Ascending aorta (tissue), 2 donors: ENCODE data around the gene ITSN1. TPM values are rescaled to one million over a fixed set of nuclear protein-coding genes. Genes with fewer than 3 reads are reported as not detected.
"Not testable (repeated sequence)": the region's sequence is repeated elsewhere in the genome, so short reads cannot be mapped to it uniquely, and the experiment has no call there.

ENCODE experiments used
- DNase-seq, 2 donors: peaks; one replicate each; pipeline ENCODE4 v3.0.0-alpha.2; 2019; ENCODE audit warnings: low spot score in 2 of 2
- H3K27ac ChIP-seq, 2 donors: fragments of 200-600 bp; sonication (generic); one replicate each; pipeline ENCODE4 v1.5.1; 2016 to 2017; ENCODE audit warnings: mild to moderate bottlenecking in 1 of 2
- H3K27me3 ChIP-seq: fragments of 200-600 bp; sonication (generic); one replicate; pipeline ENCODE4 v1.5.1; 2017
- H3K36me3 ChIP-seq, 2 donors: fragments of 200-600 bp; sonication (generic); one replicate each; pipeline ENCODE4 v1.5.1; 2016
- H3K4me1 ChIP-seq, 2 donors: fragments of 200-600 bp; sonication (generic); one replicate each; pipeline ENCODE4 v1.5.1; 2016 to 2017; ENCODE audit warnings: mild to moderate bottlenecking in 1 of 2
- H3K4me3 ChIP-seq, 2 donors: fragments of 200-600 bp; sonication (generic); one replicate each; pipeline ENCODE4 v1.5.1; 2016 to 2017; ENCODE audit warnings: mild to moderate bottlenecking in 1 of 2
- H3K9me3 ChIP-seq, 2 donors: fragments of 200-600 bp; sonication (generic); one replicate each; pipeline ENCODE4 v1.5.1; 2016
- CTCF ChIP-seq, 3 experiments: fragments of 200-600 bp in 2 of 3; fragments of 450-650 bp in 1 of 3; sonication (generic) in 2 of 3; IDR thresholded peaks; one replicate each; pipeline ENCODE4 v1.5.1; 2016 to 2019; ENCODE audit warnings: antibody characterized with exemption in 3 of 3, mild to moderate bottlenecking in 1 of 3, moderate library complexity in 1 of 3
- intact Hi-C: fragments of 100-400 bp; cut with DNase I; formaldehyde crosslinking; loops from one replicate; pipeline ENCODE4 v1.15.1; 2023
- total RNA-seq: library from RNA; depleted of rRNA; stranded (reverse); fragments of >200 nt; gene quantifications from one replicate; pipeline ENCODE4 v1.1.0, GENCODE V29; 2016

Gene ITSN1
- total RNA-seq, 1 donor from 2014 or later: 95.0 TPM

- no peak overlapping the region for H3K4me3 ChIP-seq
- no peaks in the 10 kb centered on the region for H3K27me3 ChIP-seq
- intact Hi-C loops: no loop called here
- no peak for DNase-seq
- TF ChIP-seq CTCF (IDR thresholded peaks at IDR 0.05): no peak
- no peaks in the 10 kb centered on the region for H3K9me3 ChIP-seq
- H3K27ac ChIP-seq: no peak overlapping the region
- no peaks in the 10 kb centered on the region for H3K4me1 ChIP-seq
- H3K36me3 ChIP-seq: no peaks in the 10 kb centered on the region
Measured at GRCh38 chr21:33674226-33674625, 31.9 kb downstream of the ITSN1 start.

GRCh38 chr21:33676666-33677065 lies 34.4 kb downstream of the ITSN1 start:
- not testable (repeated sequence) for H3K27me3 ChIP-seq

DNA sequence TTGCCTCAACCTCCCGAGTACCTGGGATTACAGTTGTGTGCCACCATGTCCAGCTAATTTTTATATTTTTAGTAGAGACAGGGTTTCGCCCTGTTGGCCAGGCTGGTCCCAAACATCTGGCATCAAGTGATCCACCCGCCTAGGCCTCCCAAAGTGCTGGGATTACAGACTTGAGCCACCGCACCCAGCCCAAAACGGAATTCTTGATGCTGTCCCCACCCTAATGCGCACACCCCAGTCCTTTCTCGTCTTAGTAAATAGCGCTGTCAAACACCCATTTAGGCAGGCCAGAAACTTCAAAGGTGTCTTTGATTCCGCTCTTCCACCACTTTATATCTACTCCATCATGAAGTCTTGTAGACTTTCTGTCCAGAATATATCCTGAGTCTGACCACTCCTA lies 35.1 kb downstream of the ITSN1 start:
- Histone ChIP-seq H3K27ac (no peak overlapping the region), H3K9me3 (no peaks in the 10 kb centered on the region), H3K4me3 (no peak overlapping the region), H3K4me1 (peaks cover 0 to 2% of the 10 kb centered on the region in 2 donors), H3K27me3 (no peaks in the 10 kb centered on the region), H3K36me3 (no peaks in the 10 kb centered on the region)
- TF ChIP-seq CTCF (IDR thresholded peaks at IDR 0.05): no peak
- intact Hi-C loops: no loop called here
- no peak for DNase-seq

More at GRCh38 chr21:33676666-33677065, 34.4 kb downstream of the ITSN1 start:
- H3K9me3 ChIP-seq, intact Hi-C loops, DNase-seq, H3K36me3 ChIP-seq, H3K4me1 ChIP-seq, H3K4me3 ChIP-seq, H3K27ac ChIP-seq: not testable (repeated sequence)

DNA sequence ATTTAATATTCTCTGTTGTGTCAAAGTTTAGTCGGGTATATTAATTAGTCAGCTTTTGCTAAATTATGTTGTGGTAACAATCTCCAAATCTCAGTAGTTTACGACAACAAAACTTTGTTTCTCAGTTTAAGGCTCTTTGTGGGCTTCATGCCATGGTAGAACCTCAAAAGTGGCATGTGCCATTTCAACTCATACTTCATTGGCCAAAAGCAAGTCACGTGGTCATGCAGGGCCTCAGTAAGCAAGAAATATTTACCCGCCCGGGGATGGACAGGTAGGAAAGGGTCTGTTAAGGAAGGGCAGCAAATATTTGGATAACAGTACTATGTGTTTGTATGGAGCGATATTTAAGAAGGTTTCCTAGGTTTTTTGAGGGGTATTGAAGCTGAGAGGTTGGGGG lies 38.6 kb downstream of the ITSN1 start:
- DNase-seq: no peak
- no peak overlapping the region for H3K4me3 ChIP-seq
- no peaks in the 10 kb centered on the region for H3K36me3 ChIP-seq
- H3K9me3 ChIP-seq: no peaks in the 10 kb centered on the region
- H3K27ac ChIP-seq: no peak overlapping the region
- no peak for TF ChIP-seq CTCF (IDR thresholded peaks at IDR 0.05)
- H3K27me3 ChIP-seq: no peaks in the 10 kb centered on the region
- intact Hi-C loops: no loop called here
- H3K4me1 ChIP-seq: peaks cover 3 to 24% of the 10 kb centered on the region in 2 donors

GRCh38 chr21:33682992-33683627 lies 40.8 kb downstream of the ITSN1 start:
- Histone ChIP-seq H3K27ac (peak overlapping the region; percentile 63 to 70), H3K36me3 (no peaks in the 10 kb centered on the region), H3K9me3 (no peaks in the 10 kb centered on the region), H3K27me3 (no peaks in the 10 kb centered on the region), H3K4me1 (peaks cover 3 to 35% of the 10 kb centered on the region in 2 donors), H3K4me3 (peak overlapping the region in 1 of 2 donors; percentile 19)
- intact Hi-C loops: loop anchor here (2.0 kb wide), 1 partner anchor 40 kb away; the partner anchor contains the start of gene ITSN1
- no peak for TF ChIP-seq CTCF (IDR thresholded peaks at IDR 0.05)
- no peak for DNase-seq

DNA sequence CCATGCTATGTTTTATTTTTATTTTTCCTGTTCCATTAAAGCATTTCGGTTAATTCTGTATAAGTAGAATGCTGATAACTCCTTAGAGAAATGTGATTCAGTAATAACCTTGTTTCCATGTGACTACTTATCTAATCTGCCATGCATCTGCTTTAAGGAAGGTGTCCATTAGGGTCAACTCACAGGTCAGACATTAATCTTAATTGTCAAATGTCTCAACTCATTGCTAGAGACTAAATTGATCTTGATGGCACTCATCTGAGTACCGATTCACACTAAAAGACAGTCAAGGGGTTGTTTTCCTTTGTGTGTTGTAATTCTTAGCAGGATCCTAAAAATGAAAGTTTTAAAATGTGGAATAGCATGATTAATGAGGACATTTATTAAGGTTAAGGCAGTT lies 41.8 kb downstream of the ITSN1 start:
- intact Hi-C loops: no loop called here
- no peak for TF ChIP-seq CTCF (IDR thresholded peaks at IDR 0.05)
- peaks cover 4 to 43% of the 10 kb centered on the region in 2 donors for H3K4me1 ChIP-seq

More for the DNA sequence above, 41.8 kb downstream of the ITSN1 start:
- Histone ChIP-seq H3K4me3 (no peak overlapping the region), H3K9me3 (no peaks in the 10 kb centered on the region), H3K27me3 (no peaks in the 10 kb centered on the region), H3K27ac (peak overlapping the region; percentile 63 to 70), H3K36me3 (no peaks in the 10 kb centered on the region)
- DNase-seq: no peak
